Neutrophil (primary cell): ENCODE measurements around the gene THSD7B.

ENCODE experiments used
- H3K27ac ChIP-seq: fragments of 200-600 bp; sonication (generic); 2 replicates; pipeline ENCODE4 v1.5.1; 2016; ENCODE audit warnings: mild to moderate bottlenecking, moderate library complexity
- H3K27me3 ChIP-seq: fragments of 200-600 bp; sonication (generic); 2 replicates; pipeline ENCODE4 v1.6.0; 2016; ENCODE audit warnings: mild to moderate bottlenecking
- H3K36me3 ChIP-seq: fragments of 200-600 bp; sonication (generic); 2 replicates; pipeline ENCODE4 v1.5.1; 2017
- H3K4me1 ChIP-seq, 2 experiments: fragments of 200-600 bp in 1 of 2; sonication (generic) in 1 of 2; 1 replicate in 1 of 2; 2 replicates in 1 of 2; pipeline versions ENCODE4 v1.5.1 to v1.6.1; 2013 to 2016; ENCODE audit warnings: low read depth in 1 of 2, low read length in 1 of 2, mild to moderate bottlenecking in 1 of 2, moderate library complexity in 1 of 2; ENCODE audit not compliant: control insufficient read depth in 1 of 2, insufficient read depth in 1 of 2
- H3K4me3 ChIP-seq, 2 experiments: fragments of 200-600 bp in 1 of 2; sonication (generic) in 1 of 2; 1 replicate in 1 of 2; 2 replicates in 1 of 2; pipeline ENCODE4 v1.5.1; 2013 to 2016; ENCODE audit warnings: low read depth in 1 of 2, low read length in 1 of 2, mild to moderate bottlenecking in 1 of 2, moderate library complexity in 1 of 2
- H3K9me3 ChIP-seq: fragments of 200-600 bp; sonication (generic); 2 replicates; pipeline ENCODE4 v1.5.1; 2016
- CTCF ChIP-seq: fragments of 200-600 bp; sonication (generic); IDR thresholded peaks from 2 replicates; pipeline ENCODE4 v1.5.1; 2016; ENCODE audit warnings: antibody characterized with exemption

Gene THSD7B

GRCh38 chr2:137706786-137707613 is 941.7 kb downstream of the THSD7B start:
- no peak for TF ChIP-seq CTCF
- peaks cover 0 to 5% of the 10 kb centered on the region in 2 experiments for H3K4me1 ChIP-seq
- H3K9me3 ChIP-seq, result no peaks in the 10 kb centered on the region
- H3K27ac ChIP-seq, result no peak overlapping the region
- H3K27me3 ChIP-seq, result no peaks in the 10 kb centered on the region
- H3K4me3 ChIP-seq, result no peak overlapping the region
- no peaks in the 10 kb centered on the region for H3K36me3 ChIP-seq

- TF ChIP-seq CTCF, result no peak
- Histone ChIP-seq H3K9me3 (no peaks in the 10 kb centered on the region), H3K27ac (no peak overlapping the region), H3K36me3 (no peaks in the 10 kb centered on the region), H3K4me3 (no peak overlapping the region), H3K4me1 (peaks cover 0 to 5% of the 10 kb centered on the region in 2 experiments), H3K27me3 (no peaks in the 10 kb centered on the region)
Measured at GRCh38 chr2:137708311-137708710, 943.0 kb downstream of the THSD7B start.

- Histone ChIP-seq H3K4me1 (no peaks in the 10 kb centered on the region), H3K27ac (no peak overlapping the region), H3K9me3 (no peaks in the 10 kb centered on the region), H3K36me3 (no peaks in the 10 kb centered on the region), H3K27me3 (no peaks in the 10 kb centered on the region), H3K4me3 (no peak overlapping the region)
- TF ChIP-seq CTCF, result no peak
Measured at GRCh38 chr2:137715731-137716191, 950.4 kb downstream of the THSD7B start.

GRCh38 chr2:137718786-137719185 is 953.4 kb downstream of the THSD7B start:
- Histone ChIP-seq H3K4me3 (no peak overlapping the region), H3K27ac (no peak overlapping the region), H3K27me3 (no peaks in the 10 kb centered on the region), H3K4me1 (no peaks in the 10 kb centered on the region), H3K36me3 (no peaks in the 10 kb centered on the region), H3K9me3 (no peaks in the 10 kb centered on the region)
- no peak for TF ChIP-seq CTCF

- H3K27me3 ChIP-seq, result no peaks in the 10 kb centered on the region
- no peaks in the 10 kb centered on the region for H3K36me3 ChIP-seq
- H3K9me3 ChIP-seq, result no peaks in the 10 kb centered on the region
- H3K27ac ChIP-seq, result no peak overlapping the region
- no peak for TF ChIP-seq CTCF
- no peak overlapping the region for H3K4me3 ChIP-seq
- H3K4me1 ChIP-seq, result no peaks in the 10 kb centered on the region
Measured at GRCh38 chr2:137721733-137722132, 956.4 kb downstream of the THSD7B start.
